Astrocyte (in vitro differentiated cells and primary cell): ENCODE results near the gene GTPBP6.

Source experiments
- CTCF ChIP-seq: IDR thresholded peaks from 2 replicates; pipeline ENCODE4 v1.5.1; 2011; ENCODE audit warnings: low read depth, mild to moderate bottlenecking, inconsistent platforms, low read length, moderate library complexity; ENCODE audit not compliant: insufficient read depth
- EZH2 ChIP-seq: IDR thresholded peaks from 2 replicates; pipeline ENCODE4 v1.6.1; 2012; ENCODE audit warnings: mild to moderate bottlenecking, low read length, inconsistent platforms; ENCODE audit not compliant: insufficient read depth

- no peak for TF ChIP-seq EZH2
- TF ChIP-seq CTCF: no peak
Observed at GRCh38 chrX:338281-338835, 19.8 kb upstream of the GTPBP6 start.
